Kidney epithelial cell (primary cell): ENCODE results near the gene DCTD. TPM values are rescaled to one million over a fixed set of nuclear protein-coding genes. Genes with fewer than 3 reads are reported as not detected.

Source experiments
- DNase-seq: peaks from one replicate; pipeline ENCODE4 v3.0.0-alpha.2; 2010; ENCODE audit warnings: low read depth
- H3K27me3 ChIP-seq: 2 replicates; pipeline ENCODE4 v1.6.0; 2011; ENCODE audit warnings: low read length; ENCODE audit not compliant: control insufficient read depth, insufficient read depth
- H3K36me3 ChIP-seq: 2 replicates; pipeline ENCODE4 v1.5.1; 2011; ENCODE audit warnings: low read length; ENCODE audit not compliant: control insufficient read depth, insufficient read depth
- H3K4me3 ChIP-seq: 2 replicates; pipeline ENCODE4 v1.5.1; 2011; ENCODE audit warnings: low read depth, mild to moderate bottlenecking, control low read depth, low read length
- CTCF ChIP-seq: IDR thresholded peaks from 2 replicates; pipeline ENCODE4 v1.5.1; 2011; ENCODE audit warnings: mild to moderate bottlenecking, moderate library complexity, low read length, control low read depth, inconsistent platforms; ENCODE audit not compliant: insufficient read depth, poor library complexity, severe bottlenecking
- total RNA-seq: library from RNA; depleted of rRNA; stranded (reverse); fragments of >200 nt; gene quantifications from 2 replicates; pipeline ENCODE4 v1.2.3, GENCODE V29; 2015

Gene DCTD
- total RNA-seq, 1 donor from 2014 or later: 116 TPM

- no peak for TF ChIP-seq CTCF
- peaks cover 2% of the 10 kb centered on the region for H3K27me3 ChIP-seq
- no peak overlapping the region for H3K4me3 ChIP-seq
- no peak for DNase-seq
- no peaks in the 10 kb centered on the region for H3K36me3 ChIP-seq
These were observed 60.3 kb downstream of the DCTD start for GRCh38 chr4:182856862-182857261.

- no peak for DNase-seq
- Histone ChIP-seq H3K27me3 (peaks cover 2% of the 10 kb centered on the region), H3K36me3 (no peaks in the 10 kb centered on the region), H3K4me3 (no peak overlapping the region)
- no peak for TF ChIP-seq CTCF
These were observed 61.3 kb downstream of the DCTD start for GRCh38 chr4:182855877-182856276.

GRCh38 chr4:182855312-182855711 is 61.9 kb downstream of the DCTD start:
- H3K36me3 ChIP-seq: no peaks in the 10 kb centered on the region
- no peak for TF ChIP-seq CTCF
- no peak overlapping the region for H3K4me3 ChIP-seq

GRCh38 chr4:182854466-182854865 is 62.7 kb downstream of the DCTD start:
- no peak for DNase-seq

More at GRCh38 chr4:182855312-182855711, 61.9 kb downstream of the DCTD start:
- peaks cover 2% of the 10 kb centered on the region for H3K27me3 ChIP-seq
- no peak for DNase-seq

GRCh38 chr4:182853731-182854330 is 63.4 kb downstream of the DCTD start:
- no peak for TF ChIP-seq CTCF

More at GRCh38 chr4:182854466-182854865, 62.7 kb downstream of the DCTD start:
- Histone ChIP-seq H3K4me3 (no peak overlapping the region), H3K36me3 (no peaks in the 10 kb centered on the region), H3K27me3 (peaks cover 2% of the 10 kb centered on the region)
- TF ChIP-seq CTCF: no peak

GRCh38 chr4:182848685-182849084 is 68.5 kb downstream of the DCTD start:
- no peak for DNase-seq
- TF ChIP-seq CTCF: no peak
- no peak overlapping the region for H3K4me3 ChIP-seq
- peaks cover 2% of the 10 kb centered on the region for H3K27me3 ChIP-seq
- H3K36me3 ChIP-seq: no peaks in the 10 kb centered on the region

More at GRCh38 chr4:182853731-182854330, 63.4 kb downstream of the DCTD start:
- Histone ChIP-seq H3K27me3 (peaks cover 2% of the 10 kb centered on the region), H3K4me3 (no peak overlapping the region), H3K36me3 (no peaks in the 10 kb centered on the region)
- DNase-seq: no peak
